Endothelial cell of umbilical vein (primary cell): Measurements from ENCODE around the gene SMTNL1. TPM values are rescaled to one million over a fixed set of nuclear protein-coding genes. Genes with fewer than 3 reads are reported as not detected.
"Not testable (repeated sequence)": the region's sequence is repeated elsewhere in the genome, so short reads cannot be mapped to it uniquely, and the experiment has no call there.

Experiments used
- BruUV-seq: library from RNA; stranded (reverse); fragments of 400-500 nt; replicated peaks from 2 replicates; lab custom pipeline; 2021; lab: Mats Ljungman, UMichigan
- CTCF ChIA-PET: fragments of 300-600, 350-600 bp; sonication (Branson Sonifier 250); formaldehyde crosslinking; loops from one replicate; lab custom pipeline; 2021; ENCODE audit warnings: antibody characterized with exemption, inconsistent platforms; lab: Charles Lee
- POLR2A ChIA-PET: fragments of 300-600, 350-600 bp; sonication (Branson Sonifier 250); formaldehyde crosslinking; loops from one replicate; lab custom pipeline; 2021; ENCODE audit warnings: antibody characterized with exemption, inconsistent platforms; lab: Charles Lee
- DNase-seq: peaks from one replicate; pipeline ENCODE4 v3.0.0-alpha.2; 2011; ENCODE audit warnings: low read depth, low spot score
- FAIRE-seq: peaks from 2 replicates; lab custom pipeline; 2011; peaks lifted over from hg19 to GRCh38; lab: Jason Lieb, UNC
- H2AFZ ChIP-seq: 2 replicates; pipeline ENCODE4 v1.6.0; 2012; ENCODE audit warnings: low read depth, low read length, control low read depth, inconsistent platforms
- H3K27ac ChIP-seq: 2 replicates; pipeline ENCODE4 v1.5.1; 2011; ENCODE audit warnings: low read depth, mild to moderate bottlenecking, control low read depth, low read length, moderate library complexity; ENCODE audit not compliant: insufficient read depth
- H3K27me3 ChIP-seq, 2 experiments: 2 replicates each; pipeline versions ENCODE4 v1.6.0 to v1.6.1; 2011; ENCODE audit warnings: low read length in 2 of 2, mixed read lengths in 1 of 2; ENCODE audit not compliant: control insufficient read depth in 2 of 2, insufficient read depth in 2 of 2
- H3K36me3 ChIP-seq, 2 experiments: 2 replicates in 1 of 2; 3 replicates in 1 of 2; pipeline ENCODE4 v1.5.1; 2011; ENCODE audit warnings: low read length in 2 of 2, mild to moderate bottlenecking in 1 of 2, moderate library complexity in 1 of 2; ENCODE audit not compliant: control insufficient read depth in 2 of 2, insufficient read depth in 2 of 2; ENCODE audit errors: extremely low read depth in 1 of 2
- H3K4me1 ChIP-seq: 3 replicates; pipeline ENCODE4 v1.5.1; 2011; ENCODE audit warnings: mild to moderate bottlenecking, low read length; ENCODE audit not compliant: control insufficient read depth, insufficient read depth; ENCODE audit errors: extremely low read depth
- H3K4me2 ChIP-seq: 2 replicates; pipeline ENCODE4 v1.6.1; 2011; ENCODE audit warnings: low read length, control low read depth, mixed read lengths; ENCODE audit not compliant: insufficient read depth
- H3K4me3 ChIP-seq, 3 experiments: fragments of 200-600 bp in 1 of 3; sonication (generic), shearing (Covaris generic) in 1 of 3; replicated peaks in 1 of 3; 2 replicates each; pipeline ENCODE4 v1.5.1; 2011 to 2016; ENCODE audit warnings: control low read depth in 3 of 3, low read length in 3 of 3, mild to moderate bottlenecking in 2 of 3, inconsistent platforms in 1 of 3, low read depth in 1 of 3, moderate library complexity in 1 of 3; ENCODE audit not compliant: insufficient read depth in 1 of 3
- H3K79me2 ChIP-seq: 2 replicates; pipeline ENCODE4 v1.6.0; 2012; ENCODE audit warnings: low read length, inconsistent platforms; ENCODE audit not compliant: control insufficient read depth, insufficient read depth
- H3K9ac ChIP-seq: replicated peaks from 2 replicates; pipeline ENCODE3; 2011; ENCODE audit warnings: low read length, control low read depth; ENCODE audit not compliant: insufficient read depth; ENCODE audit errors: extremely low read depth
- H3K9me1 ChIP-seq: replicated peaks from 3 replicates; pipeline ENCODE4 v1.6.0; 2011; ENCODE audit warnings: mild to moderate bottlenecking, low read length; ENCODE audit not compliant: control insufficient read depth, insufficient read depth; ENCODE audit errors: extremely low read depth
- H3K9me3 ChIP-seq: replicated peaks from 2 replicates; pipeline ENCODE4 v1.5.1; 2012; ENCODE audit warnings: low read length, inconsistent platforms; ENCODE audit not compliant: control insufficient read depth, insufficient read depth
- H4K20me1 ChIP-seq: replicated peaks from 2 replicates; pipeline ENCODE3; 2011; ENCODE audit warnings: mild to moderate bottlenecking, low read length; ENCODE audit not compliant: control insufficient read depth, insufficient read depth; ENCODE audit errors: extremely low read depth
- EZH2 ChIP-seq: IDR thresholded peaks from 2 replicates; pipeline ENCODE4 v1.6.1; 2012; ENCODE audit warnings: borderline replicate concordance, low read depth, mild to moderate bottlenecking, moderate library complexity, low read length, inconsistent platforms; ENCODE audit not compliant: severe bottlenecking
- GATA2 ChIP-seq: IDR thresholded peaks from 2 replicates; pipeline ENCODE4 v1.7.0; 2011; ENCODE audit warnings: low read depth, mild to moderate bottlenecking, moderate library complexity, mixed read lengths, low read length; ENCODE audit not compliant: insufficient read length, insufficient read depth
- JUN ChIP-seq: IDR thresholded peaks from 2 replicates; pipeline ENCODE4 v1.6.1; 2011; ENCODE audit warnings: borderline replicate concordance, low read depth; ENCODE audit not compliant: insufficient read length, insufficient read depth
- MYC ChIP-seq: IDR thresholded peaks from one replicate; pipeline ENCODE4 v1.6.1; 2011; ENCODE audit warnings: mild to moderate bottlenecking, low read depth, low read length
- POLR2A ChIP-seq: IDR thresholded peaks from 2 replicates; pipeline ENCODE4 v1.6.1; 2012; ENCODE audit warnings: low read depth, mild to moderate bottlenecking, control low read depth, low read length
- POLR2AphosphoS5 ChIP-seq: IDR thresholded peaks from 2 replicates; pipeline ENCODE4 v1.6.1; 2012; ENCODE audit warnings: low read depth, mild to moderate bottlenecking, control low read depth, low read length, moderate library complexity; ENCODE audit not compliant: insufficient read depth
- dilution Hi-C: fragments of 300-500 bp; cut with MboI; formaldehyde crosslinking; loops from one replicate; pipeline ENCODE4 v1.15.0; 2019; ENCODE audit warnings: low sequenced_read_pairs; ENCODE audit not compliant: extremely low pct_ligation_motif_present
- intact Hi-C: fragments of 100-400 bp; cut with micrococcal nuclease; formaldehyde crosslinking; loops from one replicate; pipeline ENCODE4 v1.10.0; 2022
- polyA plus RNA-seq, 4 experiments: library from polyadenylated mRNA; depleted of rRNA in 3 of 4; stranded (reverse) in 3 of 4; unstranded in 1 of 4; fragments of >200 nt; gene quantifications; 2 replicates each; pipeline versions ENCODE4 v1.2.1 to v1.2.3, GENCODE V29; 2011 to 2012; ENCODE audit warnings: missing spikeins in 1 of 4
- total RNA-seq: library from RNA; stranded (reverse); gene quantifications from 2 replicates; pipeline ENCODE4 v1.2.3, GENCODE V29; 2021
- TF ChIP-seq, protein P1 (sequence below): IDR thresholded peaks from 2 replicates; pipeline ENCODE4 v1.6.1; 2011; ENCODE audit not compliant: insufficient read depth, insufficient read length

SMTNL1 gene
- total and polyA plus RNA-seq, 2 donors (not counting 3 experiments of a cell fraction or from before 2014, with no cell fraction given): not detected

DNA sequence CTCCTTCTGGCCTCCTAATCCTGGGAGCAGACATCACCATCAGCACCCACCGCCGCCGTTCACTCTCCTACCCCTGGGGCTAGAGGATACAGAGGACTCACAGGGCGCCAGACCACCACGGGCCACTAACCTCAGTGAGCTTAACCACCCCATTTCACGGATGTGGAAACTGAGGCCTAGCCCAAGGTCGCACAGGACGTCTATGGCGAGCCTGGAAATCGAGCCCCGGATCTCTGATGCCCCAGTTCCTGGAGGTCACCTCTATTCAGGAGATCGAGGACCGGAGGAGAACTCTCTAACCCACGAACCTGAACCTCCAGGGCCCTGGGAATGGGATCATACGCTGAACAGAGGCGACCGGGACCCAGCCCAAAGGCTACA is 7.2 kb upstream of the SMTNL1 start:
- Histone ChIP-seq H3K27ac (peak overlapping the region; percentile 48), H3K4me2 (peak overlapping the region; percentile 96), H3K79me2 (peaks cover 18% of the 10 kb centered on the region), H3K9me3 (no peaks in the 10 kb centered on the region), H2AFZ (peak overlapping the region; percentile 67), H3K9me1 (no peaks in the 10 kb centered on the region), H4K20me1 (no peaks in the 10 kb centered on the region), H3K36me3 (peaks cover 2 to 6% of the 10 kb centered on the region in 2 experiments), H3K9ac (peak overlapping the region; percentile 69), H3K4me3 (peak overlapping the region; percentile 53 to 74 (median 69)), H3K27me3 (no peaks in the 10 kb centered on the region), H3K4me1 (peaks cover 21% of the 10 kb centered on the region)
- FAIRE-seq (no peak), DNase-seq (no peak)
- TF ChIP-seq EZH2: no peak
- no peak for TF ChIP-seq MYC
- TF ChIP-seq POLR2A: no peak
- TF ChIP-seq GATA2: no peak
- ChIA-PET POLR2A (interaction anchor here (1.5 kb wide), 1 partner anchor 111 kb away, joined by 3 read pairs; no protein-coding TSS in a partner anchor), CTCF (interaction anchor here (1.0 to 10.9 kb wide), 6 partner anchors 14 to 184 kb away, joined by 3 to 316 read pairs (median 42); partner anchors contain the start of genes RTN4RL2 and SLC43A1)
- dilution Hi-C loops (no loop called here), intact Hi-C loops (loop anchor here (1.0 kb wide), 3 partner anchors 36 to 127 kb away; partner anchors contain the start of gene CLP1)
- TSS peak; percentile 79 for BruUV-seq

DNA sequence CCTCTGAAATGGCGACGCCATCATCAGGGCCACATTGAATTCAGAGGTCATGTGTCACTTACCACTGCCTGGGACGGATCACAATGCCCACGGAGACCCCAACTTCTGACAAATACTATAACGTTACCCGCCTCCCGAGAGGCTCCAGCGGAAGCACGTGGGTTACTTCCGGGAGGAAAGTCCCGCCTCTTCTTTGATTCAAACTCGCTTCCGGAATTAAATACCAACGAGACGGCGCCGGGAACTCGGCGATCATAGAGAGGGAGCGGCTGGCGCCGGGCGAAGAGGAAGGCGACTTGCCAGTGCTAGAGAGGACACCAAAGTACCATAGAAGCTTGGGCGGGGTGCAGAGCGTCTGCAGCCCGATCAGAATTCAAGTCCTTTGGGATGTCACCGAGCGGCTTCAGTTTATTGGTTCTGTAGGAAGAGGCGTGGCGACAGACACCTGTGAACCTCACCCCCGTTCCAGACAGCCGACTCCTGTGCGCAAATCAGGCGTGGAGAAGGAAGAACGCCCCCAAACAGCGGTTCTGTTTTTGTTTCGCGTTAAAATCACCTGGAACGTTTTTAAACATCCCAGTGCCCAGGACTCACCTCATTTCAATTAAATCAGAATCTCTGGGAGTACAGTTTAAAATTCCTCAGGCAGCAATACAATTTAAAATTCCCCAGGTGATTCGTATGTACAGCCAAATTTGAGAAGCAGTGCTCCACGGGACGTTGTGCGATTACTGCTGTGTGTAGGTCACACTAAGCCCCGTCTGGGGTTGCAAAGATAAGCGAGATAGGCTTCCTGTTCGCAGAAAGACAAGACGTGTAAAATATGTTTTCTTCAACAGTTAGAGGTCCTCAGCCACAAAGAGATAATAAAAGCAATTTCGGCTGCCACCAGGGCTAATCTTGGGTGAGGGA is 6.5 kb upstream of the SMTNL1 start, which contains the start of gene TIMM10:
Gene TIMM10, minus strand, starts transcription at position 159 of the 912 bp plus-strand sequence. CDS start 565 bp downstream, outside the sequence.
- TSS peak; percentile 75 for BruUV-seq
- no peaks in the 10 kb centered on the region for H3K9me3 ChIP-seq
- no peaks in the 10 kb centered on the region for H4K20me1 ChIP-seq
- peaks cover 2 to 6% of the 10 kb centered on the region in 2 experiments for H3K36me3 ChIP-seq
- peaks cover 18% of the 10 kb centered on the region for H3K79me2 ChIP-seq
- peak; percentile 96 for DNase-seq
- FAIRE-seq: peak; percentile 96
- peak within 1 kb of the TSS; percentile 53 to 74 (median 69) for H3K4me3 ChIP-seq
- CTCF ChIA-PET: interaction anchor here (1.0 to 10.9 kb wide), 7 partner anchors 15 to 185 kb away, joined by 3 to 316 read pairs (median 10); partner anchors contain the start of genes RTN4RL2, SLC43A1 and UBE2L6
- POLR2A ChIA-PET: interaction anchor here (1.5 kb wide), 1 partner anchor 110 kb away, joined by 3 read pairs; no protein-coding TSS in a partner anchor
- peak within 1 kb of the TSS; percentile 48 for H3K27ac ChIP-seq
- H3K27me3 ChIP-seq: peaks cover 0 to 2% of the 10 kb centered on the region in 2 experiments
- H3K9me1 ChIP-seq: no peaks in the 10 kb centered on the region
- TF ChIP-seq GATA2 (no peak), JUN (no peak), POLR2AphosphoS5 (peak; percentile 67), POLR2A (peak; percentile 45)
- TF ChIP-seq, protein P1, sequence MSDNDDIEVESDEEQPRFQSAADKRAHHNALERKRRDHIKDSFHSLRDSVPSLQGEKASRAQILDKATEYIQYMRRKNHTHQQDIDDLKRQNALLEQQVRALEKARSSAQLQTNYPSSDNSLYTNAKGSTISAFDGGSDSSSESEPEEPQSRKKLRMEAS: peak; percentile 86
- peak within 1 kb of the TSS; percentile 90 for H2AFZ ChIP-seq
- H3K9ac ChIP-seq: peak within 1 kb of the TSS; percentile 69
- H3K4me2 ChIP-seq: peak within 1 kb of the TSS; percentile 96
- peaks cover 21% of the 10 kb centered on the region for H3K4me1 ChIP-seq
- dilution Hi-C loops: no loop called here
- intact Hi-C loops: loop anchor here (1.0 kb wide), 3 partner anchors 35 to 126 kb away; partner anchors contain the start of gene CLP1

DNA sequence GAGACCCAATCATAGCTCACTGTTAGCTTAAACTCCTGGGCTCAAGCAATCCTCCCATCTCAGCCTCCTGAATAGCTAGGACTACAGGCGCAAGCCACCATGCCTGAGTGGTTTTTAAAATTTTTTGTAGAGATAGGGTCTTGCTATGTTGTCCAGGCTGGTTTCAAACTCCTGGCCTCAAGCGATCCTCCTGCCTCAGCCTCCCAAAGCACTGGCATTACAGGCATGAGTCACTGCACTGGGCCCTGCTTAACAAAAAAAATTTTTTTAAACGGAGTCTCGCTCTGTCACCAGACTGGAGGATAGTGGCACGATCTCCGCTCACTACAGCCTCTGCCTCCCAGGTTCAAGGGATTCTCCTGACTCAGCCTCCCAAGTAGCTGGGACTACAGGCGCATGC is 2.9 kb upstream of the SMTNL1 start:
- peaks cover 18% of the 10 kb centered on the region for H3K4me1 ChIP-seq
- H3K4me3 ChIP-seq, H3K9ac ChIP-seq, H3K27ac ChIP-seq, H4K20me1 ChIP-seq, H2AFZ ChIP-seq, H3K27me3 ChIP-seq, POLR2A ChIA-PET, FAIRE-seq, H3K9me3 ChIP-seq, H3K4me2 ChIP-seq, DNase-seq, dilution Hi-C loops, H3K36me3 ChIP-seq, BruUV-seq, intact Hi-C loops, H3K9me1 ChIP-seq: not testable (repeated sequence)
- CTCF ChIA-PET: interaction anchor here (1.0 to 1.6 kb wide), 5 partner anchors 13 to 110 kb away, joined by 3 to 6 read pairs (median 4); partner anchors contain the start of gene UBE2L6
- H3K79me2 ChIP-seq: peaks cover 10% of the 10 kb centered on the region
